Stimulated activated CD4-positive, alpha-beta T cell treated with anti-CD3 and anti-CD28 coated beads, Interleukin-1b, Interleukin-23, amount 100 ng/mL, for 4 hours (primary cell): Measurements from ENCODE around the gene SPINDOC.
A peak's percentile ranks its signal among the peaks of the same experiment; 100 is the strongest.

ENCODE experiments used
- DNase-seq, 2 donors: peaks; one replicate each; pipeline ENCODE4 v3.0.0-alpha.2; 2020; ENCODE audit warnings: low read depth in 2 of 2

The SPINDOC gene

DNA sequence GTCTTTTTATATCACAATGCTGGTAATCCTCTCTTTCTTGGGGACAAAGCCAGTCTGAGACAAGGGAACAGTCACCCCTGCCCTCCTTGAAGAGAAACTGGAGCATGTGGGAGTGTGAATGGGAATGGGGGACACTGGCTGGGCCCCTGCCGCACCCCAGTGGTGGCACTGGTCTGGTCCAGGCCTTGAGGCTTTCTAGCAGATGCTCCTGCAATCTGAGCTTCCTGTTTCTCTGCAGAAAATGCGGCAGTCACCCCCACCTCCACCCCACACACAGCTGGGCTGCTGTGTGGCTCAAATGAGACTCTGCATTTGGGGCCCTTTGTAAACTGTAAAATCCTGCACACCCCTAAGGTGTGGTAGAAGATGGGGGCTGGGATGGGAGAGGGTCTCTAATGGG is 19.1 kb downstream of the SPINDOC start:
- DNase-seq, result no peak

GRCh38 chr11:63833048-63833447 is 19.8 kb downstream of the SPINDOC start:
- no peak for DNase-seq

GRCh38 chr11:63834535-63835157 is 21.4 kb downstream of the SPINDOC start:
- no peak for DNase-seq

GRCh38 chr11:63835158-63835545 is 21.9 kb downstream of the SPINDOC start:
- no peak for DNase-seq

DNA sequence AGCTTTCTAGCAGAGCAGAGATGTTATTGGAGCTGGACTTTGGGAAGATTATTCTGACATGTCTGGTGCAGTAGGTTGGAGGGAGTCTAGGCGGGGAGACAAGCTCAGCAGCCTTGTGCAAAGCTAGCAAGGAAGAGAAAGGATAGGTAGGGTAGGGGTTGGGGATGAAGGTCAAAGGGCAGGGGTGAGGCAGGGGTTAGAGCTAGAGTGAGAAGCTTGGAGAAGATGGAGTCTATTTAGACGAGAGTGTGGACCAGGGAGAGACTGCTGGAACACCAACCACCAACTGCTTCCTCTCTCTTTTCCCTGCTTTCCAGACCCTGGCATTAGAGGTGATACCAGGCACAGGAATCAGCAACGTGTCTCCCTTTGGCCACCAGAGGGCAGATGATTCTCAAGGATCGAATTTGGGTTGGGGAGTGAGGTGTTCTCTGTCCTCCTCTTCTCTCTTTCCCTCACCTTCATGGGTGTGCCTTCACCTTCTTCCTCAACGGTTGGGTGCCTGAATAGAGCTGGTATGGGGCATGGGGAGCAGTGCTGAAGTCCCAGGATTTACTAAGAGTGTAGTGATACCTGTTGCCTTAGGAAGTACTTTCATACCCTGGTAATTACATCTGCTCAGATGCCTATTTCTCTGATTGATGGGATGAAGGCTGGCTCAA is 23.9 kb downstream of the SPINDOC start:
- DNase-seq, result peak; percentile 55 to 69

DNA sequence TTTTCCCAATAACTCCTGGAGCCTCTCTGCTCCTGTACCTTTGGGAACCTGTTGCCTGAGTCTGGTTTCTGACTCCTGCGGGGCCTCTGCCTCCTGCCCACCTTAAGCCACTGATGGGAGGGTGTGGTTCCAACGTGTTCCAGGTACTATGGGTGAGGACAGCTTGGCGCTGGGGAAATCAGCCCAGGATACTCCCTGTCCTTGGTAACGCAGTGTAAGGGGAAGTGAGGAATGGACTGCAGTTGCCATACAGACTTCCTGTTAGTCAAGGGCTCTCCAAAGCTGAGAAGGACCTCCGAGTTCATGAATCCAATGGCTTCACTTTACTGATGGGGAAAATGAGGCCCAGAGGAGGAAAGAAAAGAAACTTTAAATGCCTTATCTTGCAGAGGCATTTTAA is 24.5 kb downstream of the SPINDOC start:
- DNase-seq, result no peak

DNA sequence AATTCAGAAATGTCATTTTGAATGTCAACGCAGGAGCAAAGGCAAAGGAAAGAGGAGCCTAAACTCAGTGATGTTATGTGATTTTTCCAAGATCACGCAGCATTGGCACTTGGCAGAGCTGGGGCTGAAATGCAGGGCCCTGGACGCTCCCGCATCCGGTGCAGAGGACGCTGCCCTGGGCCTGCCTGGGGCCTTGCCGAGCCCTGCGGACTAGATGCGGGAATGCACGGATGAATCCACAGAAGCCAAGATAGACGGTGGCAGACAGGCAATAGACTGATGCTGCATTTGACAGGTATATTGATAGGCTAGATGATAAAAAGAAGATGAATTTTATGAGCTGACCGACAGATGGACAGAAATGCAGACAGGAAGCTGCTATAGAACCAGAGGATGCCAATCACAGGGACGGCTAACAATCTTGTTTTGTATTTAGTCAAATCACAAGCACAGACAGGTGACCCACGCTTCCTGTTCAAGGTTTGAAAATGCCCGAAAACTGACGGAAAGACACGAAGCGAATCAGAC is 25.0 kb downstream of the SPINDOC start:
- no peak for DNase-seq

- DNase-seq, result peak; percentile 100
Measured at GRCh38 chr11:63838678-63839507, 25.6 kb downstream of the SPINDOC start, which contains the start of gene MARK2. MARK2 (plus strand) TSS chr11:63839110; CDS start chr11:63839507, 397 bp downstream.

DNA sequence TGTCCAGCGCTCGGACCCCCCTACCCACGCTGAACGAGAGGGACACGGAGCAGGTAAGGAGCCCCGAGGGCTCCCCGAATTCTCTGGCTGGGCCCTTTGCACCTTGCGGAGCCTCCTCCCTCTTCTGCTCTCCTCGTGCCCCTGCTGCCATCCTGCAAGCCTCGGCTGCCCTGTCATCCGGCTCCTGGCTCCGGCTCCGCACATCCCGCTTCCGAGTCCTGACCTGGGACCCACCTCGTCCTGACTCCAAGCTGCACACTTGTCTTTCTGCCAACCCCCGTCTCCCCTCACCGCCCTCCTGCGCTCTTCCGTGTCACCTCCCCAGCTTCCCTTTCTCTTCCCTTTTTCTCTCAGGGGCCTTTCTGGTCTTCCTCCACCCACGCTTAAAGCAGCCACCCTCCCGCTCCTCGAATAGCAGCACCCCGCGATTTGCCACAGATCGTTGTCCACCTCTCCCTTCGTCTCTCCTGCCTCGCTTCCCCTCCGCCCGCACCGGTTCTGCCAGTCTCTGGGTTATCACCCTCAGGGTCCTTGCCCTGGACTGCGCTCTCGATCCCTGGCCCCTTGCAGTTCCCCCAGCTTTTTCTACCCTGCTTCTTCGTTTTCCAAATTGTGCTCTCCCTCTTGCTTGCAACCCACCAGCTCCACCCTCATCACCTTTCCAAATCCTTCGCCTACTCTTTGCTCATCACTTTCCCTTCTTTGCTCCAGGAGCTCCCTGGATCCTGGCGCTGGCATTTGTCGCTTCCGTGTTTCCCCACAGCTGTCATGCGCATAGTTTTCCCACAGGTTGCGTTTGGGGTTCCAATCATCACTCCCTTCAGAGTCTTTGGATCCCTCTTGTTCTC is 26.5 kb downstream of the SPINDOC start:
- DNase-seq, result peak in 1 of 2 donors; percentile 11

DNA sequence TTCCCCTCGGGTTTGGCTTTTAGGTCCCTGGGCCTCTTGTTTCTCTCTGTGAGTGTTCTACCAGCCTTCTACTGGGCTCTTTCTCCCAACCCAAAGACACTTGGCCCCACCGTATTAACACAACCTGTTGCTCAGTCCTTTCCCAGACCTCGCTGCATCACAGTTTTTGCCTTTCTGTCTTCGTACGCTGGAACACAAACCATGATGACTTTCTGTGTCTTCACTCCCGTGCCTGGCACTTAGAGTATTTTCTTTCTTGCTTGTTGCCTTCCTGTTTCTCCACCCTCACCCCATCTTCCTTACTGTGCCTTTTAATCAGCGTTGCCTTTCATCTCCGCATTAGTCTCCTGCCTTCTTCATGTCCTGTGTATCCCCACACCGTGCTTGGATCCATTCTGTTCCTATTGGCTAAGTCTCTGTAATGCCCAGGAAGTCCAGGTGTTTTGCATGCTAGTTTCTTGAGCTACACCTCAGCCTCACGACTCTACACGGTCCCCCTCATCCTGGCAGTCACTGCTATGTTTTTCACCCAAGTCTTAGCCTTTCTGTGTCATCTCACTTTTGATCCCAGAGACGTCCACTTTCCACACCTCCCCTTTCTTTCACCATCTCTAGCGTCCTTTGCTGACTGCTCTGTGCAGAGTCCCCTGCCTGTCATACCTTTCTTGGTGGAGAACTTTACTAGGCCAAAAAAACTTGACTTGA is 27.3 kb downstream of the SPINDOC start:
- no peak for DNase-seq

DNA sequence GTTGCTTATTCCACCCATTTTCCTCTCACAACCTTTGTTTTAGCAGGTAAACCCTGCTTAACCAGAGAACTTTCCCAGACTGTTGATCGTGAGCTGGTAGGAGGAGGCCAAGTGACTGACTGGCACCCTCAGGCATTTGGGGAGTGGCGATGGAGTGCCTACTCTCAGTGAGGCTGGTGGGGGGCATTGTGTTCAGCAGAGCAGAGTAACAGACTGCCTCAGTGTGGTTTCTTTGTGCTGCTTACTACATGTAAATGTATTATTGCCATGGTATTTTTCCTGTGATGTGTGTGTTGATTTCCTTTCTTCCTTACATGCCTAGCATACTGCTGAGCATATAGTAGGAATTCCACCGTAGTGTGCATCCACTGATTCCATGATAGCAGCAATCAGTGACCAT is 28.3 kb downstream of the SPINDOC start:
- DNase-seq, result no peak

- DNase-seq, result no peak
Measured at GRCh38 chr11:63843041-63843440, 29.8 kb downstream of the SPINDOC start.

GRCh38 chr11:63844836-63845235 is 31.6 kb downstream of the SPINDOC start:
- DNase-seq, result no peak

DNA sequence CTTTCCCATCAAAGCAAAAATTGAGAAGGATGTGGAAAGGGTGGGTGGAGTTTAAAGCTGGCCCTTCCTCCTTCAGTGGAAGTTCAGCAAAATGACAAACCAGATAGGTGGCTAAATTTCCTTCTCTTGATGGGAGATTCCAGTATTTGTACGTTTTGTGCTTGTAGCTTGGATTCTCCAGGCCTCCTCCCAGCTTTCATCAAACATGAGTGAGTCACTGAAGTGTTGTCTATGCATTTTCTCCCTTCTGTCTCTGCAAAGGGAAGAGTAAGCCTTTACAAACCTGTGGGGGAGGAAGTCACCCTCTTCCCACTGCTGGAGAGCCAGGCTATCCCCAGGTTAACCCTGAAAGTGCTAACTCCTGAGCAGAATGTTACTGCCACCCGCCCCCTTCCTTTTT is 32.0 kb downstream of the SPINDOC start:
- DNase-seq, result no peak

DNA sequence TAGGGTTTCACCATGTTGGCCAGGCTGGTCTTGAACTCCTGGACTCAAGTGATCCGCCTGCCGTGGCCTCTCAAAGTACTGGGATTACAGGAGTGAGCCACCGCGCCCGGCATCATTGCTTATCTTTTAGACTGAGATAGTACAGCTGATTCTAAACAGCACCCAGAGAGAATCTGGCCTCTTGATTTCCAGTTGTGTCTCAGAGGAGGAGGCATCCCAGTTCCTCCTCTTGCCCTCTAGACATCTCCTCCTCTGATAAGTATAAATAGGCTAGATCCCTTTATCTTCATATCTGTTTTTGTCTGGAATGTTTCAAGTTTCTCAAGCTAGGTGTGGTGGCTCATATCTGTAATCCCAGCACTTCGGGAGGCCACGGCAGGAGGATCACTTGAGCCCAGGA is 32.7 kb downstream of the SPINDOC start:
- no peak for DNase-seq

GRCh38 chr11:63846897-63847296 is 33.6 kb downstream of the SPINDOC start:
- no peak for DNase-seq

GRCh38 chr11:63847363-63847762 is 34.1 kb downstream of the SPINDOC start:
- no peak for DNase-seq

DNA sequence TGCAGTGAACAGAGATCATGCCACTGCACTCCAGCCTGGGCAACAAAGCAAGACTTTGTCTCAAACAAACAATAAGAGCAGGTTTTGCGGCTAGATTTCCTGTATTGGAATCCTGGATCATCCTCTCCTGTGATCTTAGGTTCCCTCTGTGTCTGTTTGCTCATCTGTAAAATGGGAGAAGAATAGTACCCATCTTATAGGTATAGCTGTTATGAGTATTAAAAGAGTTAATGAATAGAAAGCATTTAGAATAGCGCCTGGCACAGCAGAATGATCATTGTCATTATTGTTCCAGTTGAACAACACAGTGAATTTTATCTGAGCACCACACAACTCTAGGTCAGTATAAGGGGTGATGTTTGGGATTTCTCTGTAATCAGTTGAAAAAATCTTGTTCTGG is 36.4 kb downstream of the SPINDOC start:
- DNase-seq, result no peak

DNA sequence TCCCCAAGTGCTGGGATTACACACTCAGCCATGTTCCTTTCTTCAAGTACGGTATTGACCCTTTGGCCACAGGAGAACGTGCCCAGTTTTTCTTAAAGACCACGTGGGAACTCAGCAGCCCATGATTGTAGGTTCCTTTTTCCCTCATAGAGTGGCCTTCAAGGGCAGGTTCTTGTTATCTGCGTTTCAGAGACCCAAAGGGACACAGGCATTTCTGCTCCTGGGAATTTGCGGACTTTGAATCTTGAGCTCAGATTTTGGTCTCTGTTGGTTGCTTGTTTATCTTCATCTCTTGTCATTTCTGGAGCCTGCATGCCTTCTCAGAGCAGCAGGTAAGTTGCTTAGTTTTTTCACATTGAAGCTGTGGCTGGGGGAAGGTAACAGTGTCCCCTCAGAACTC is 37.7 kb downstream of the SPINDOC start:
- no peak for DNase-seq

DNA sequence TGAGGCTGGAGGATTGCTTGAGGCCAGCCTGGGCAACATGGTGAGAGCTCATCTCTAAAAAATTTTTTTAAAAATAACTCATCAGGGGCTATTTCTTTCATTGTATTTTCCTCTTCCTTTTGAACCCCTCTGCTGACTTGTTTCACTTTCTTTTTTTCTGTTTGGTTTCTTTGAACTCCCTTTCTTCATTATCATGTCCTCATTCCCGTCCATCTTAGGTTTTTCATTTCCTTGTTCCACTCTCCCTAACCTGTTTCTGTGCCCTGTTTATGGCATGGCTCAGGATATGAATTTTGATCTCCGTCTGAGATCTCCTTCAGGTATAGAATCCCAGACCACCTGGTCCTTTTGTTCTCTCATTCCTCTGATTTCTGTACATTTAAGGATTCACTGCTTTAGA is 38.1 kb downstream of the SPINDOC start:
- no peak for DNase-seq

- no peak for DNase-seq
Measured at GRCh38 chr11:63853476-63853875, 40.2 kb downstream of the SPINDOC start.
